ENCODE measurements around the gene ZNF445.
A peak's percentile ranks its signal among the peaks of the same experiment; 100 is the strongest.
"Not testable (repeated sequence)": the region's sequence is repeated elsewhere in the genome, so short reads cannot be mapped to it uniquely, and the experiment has no call there.

Gene ZNF445
- total RNA-seq = 16.2 to 46.6 reads per million in 2 donors

DNA sequence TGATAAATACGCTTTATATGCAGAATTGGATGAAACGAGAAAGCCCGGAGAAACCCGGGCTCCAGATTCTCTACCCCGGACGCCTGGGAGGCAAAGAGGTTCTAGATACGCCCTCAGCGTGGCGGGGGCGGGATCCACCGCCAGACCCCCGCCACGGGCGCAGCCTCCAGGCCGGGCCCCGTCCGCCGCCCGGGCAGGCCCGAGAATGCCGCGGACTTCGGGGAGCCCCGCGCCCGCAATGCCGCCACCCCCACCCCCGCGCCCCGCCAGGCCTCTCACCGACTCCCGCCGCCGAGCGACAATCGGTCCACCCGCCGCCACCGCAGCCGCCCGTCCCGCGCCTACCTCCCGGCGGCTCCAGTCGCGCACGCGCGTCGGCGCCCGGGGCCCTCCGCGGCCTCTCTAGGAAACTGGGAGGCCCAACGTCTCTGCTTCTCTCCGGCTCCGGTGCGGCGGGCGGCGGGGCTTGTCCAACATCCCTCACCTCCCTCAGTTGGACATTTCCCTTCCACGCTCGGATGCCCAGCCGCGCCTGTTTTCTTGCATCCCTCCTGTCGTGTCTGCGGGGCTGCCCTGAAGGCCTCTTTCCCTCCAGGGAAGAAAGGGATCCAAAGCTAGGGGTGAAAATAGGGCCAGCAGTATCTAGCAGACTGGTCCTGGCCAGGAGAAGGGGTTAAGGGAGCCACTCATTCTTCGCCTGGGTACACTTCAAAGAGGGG is at the start of gene ZNF445:
ZNF445 (minus strand) TSS at position 359 of the 719 bp plus-strand sequence. CDS start 22,121 bp downstream, outside the sequence.
- peak; percentile 50 to 89 (median 66) for DNase-seq

DNA sequence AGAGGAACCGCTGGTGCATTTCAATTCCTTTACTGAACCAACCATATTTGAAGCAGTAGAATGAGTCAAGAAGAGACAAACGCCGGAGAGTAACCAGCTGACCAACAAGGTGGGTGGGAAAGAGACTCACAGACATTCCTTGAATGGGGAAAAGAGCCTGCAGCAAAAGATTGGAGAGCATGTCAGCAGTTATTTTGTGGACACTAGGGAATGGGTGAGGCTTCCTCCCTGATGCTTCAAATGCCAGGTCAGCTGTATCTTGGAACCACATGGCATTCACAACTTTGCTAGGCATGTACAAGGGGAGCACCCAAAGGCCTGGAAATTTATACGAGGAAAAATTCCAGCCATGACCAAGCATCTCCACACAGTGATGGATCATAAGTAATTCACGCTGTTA is 47.6 kb upstream of the ZNF445 start:
- DNase-seq = no peak

DNA sequence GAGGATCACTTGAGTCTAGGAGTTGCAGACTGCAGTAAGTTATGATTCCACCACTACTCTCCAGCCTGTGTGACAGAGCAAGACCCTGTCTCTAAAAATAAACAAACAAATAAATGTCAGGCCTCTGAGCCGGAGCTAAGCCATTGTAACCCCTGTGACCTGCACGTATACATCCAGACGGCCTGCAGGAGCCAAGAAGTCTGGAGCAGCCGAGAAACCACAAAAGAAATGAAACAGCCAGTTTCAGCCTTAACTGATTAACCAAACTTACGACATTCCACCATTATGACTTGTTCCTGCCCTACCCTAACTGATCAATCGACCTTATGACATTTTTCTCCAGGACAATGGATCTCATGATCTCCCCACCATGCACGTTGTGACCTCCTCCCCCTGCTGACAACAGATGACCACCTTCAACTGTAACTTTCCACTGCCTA is 45.0 kb upstream of the ZNF445 start:
- DNase-seq = no peak

DNA sequence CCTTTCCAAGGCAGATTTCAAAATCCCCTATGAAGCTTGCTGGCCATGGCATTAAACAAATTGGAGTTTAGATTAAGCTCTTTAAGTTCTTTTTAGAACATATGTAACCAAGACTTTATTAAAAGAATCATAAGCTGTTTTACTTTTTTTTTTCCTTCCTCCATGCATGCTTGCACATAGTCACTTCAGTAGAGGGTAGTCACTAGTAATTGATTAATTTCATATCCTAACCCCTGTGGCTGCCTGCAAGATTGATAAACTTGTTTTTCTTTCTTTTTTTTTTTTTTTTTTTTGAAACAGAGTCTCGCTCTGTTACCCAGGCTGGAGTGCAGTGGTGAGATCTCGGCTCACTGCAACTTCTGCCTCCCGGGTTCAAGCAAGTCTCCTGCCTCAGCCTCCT is 44.3 kb upstream of the ZNF445 start:
- DNase-seq = no peak

DNA sequence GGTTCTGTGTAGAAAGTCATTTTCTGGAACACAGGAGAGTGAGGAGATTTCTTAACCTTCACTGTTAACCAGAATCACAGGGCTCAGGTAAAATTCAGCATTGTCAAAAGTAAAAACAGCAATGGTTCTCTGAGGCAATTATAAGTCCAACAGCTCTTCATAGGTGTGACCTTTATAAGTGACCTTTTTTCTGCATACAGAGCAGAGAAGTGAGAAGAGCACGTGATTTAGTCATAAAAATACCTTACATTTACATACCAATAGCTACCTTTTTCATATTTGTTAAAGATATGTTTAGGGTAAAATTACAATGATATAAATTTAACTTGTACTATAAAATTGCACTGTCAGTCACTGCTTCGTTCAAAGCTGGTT is 41.3 kb upstream of the ZNF445 start:
- no peak for DNase-seq

DNA sequence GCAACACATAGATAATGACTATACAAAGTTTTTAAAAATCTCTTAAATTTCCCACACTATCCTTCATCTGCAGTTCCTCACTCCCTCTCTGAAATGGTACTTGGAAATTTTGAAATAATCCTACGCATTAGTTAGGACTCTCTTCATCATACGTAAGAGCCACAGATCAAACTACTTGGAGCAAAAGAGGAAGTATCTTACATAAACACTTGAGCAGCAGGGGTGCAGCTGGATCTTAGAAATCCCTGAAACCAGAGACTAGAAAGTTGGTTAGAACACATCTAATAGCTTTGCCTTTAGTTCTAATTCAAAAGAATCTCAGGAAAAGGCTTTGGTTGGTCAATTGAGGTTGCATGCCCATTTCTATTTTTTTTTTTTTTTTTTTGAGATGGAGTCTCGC is 38.8 kb upstream of the ZNF445 start:
- DNase-seq = no peak

DNA sequence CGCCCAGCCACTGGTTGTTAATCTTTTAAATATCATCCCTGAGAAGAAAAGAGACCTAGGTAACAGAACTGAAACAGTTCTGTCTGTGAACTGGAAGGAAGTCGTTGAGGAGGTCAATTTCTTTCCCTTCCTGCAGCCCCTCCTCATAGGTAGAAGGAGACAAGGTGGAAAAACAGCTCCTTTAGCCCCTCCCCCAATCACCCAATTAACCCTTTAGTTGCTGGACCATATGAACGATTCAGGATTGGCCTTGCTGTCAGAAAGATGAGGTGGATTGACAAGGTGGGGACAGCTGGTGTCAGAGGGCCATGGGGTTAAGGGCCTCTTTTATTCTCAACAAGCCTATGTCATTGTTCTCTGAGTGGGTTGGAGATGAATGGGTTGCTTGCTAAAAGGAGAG is 36.0 kb upstream of the ZNF445 start:
- no peak for DNase-seq

DNA sequence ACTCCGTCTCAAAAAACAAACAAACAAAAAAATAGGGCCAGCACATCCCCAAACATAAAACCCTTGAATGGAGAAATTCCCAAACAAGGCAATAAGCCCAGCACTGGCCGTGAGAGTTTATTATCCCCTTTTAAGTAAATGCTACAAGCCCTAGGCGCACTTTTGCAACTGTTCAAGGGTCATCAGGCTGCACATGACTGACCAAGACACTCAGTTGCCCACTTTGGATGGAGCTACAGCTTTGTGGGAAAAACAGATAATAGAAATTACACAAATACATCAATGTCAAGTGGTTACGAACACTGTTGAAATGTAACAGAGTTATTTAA is 33.7 kb upstream of the ZNF445 start:
- DNase-seq = no peak

DNA sequence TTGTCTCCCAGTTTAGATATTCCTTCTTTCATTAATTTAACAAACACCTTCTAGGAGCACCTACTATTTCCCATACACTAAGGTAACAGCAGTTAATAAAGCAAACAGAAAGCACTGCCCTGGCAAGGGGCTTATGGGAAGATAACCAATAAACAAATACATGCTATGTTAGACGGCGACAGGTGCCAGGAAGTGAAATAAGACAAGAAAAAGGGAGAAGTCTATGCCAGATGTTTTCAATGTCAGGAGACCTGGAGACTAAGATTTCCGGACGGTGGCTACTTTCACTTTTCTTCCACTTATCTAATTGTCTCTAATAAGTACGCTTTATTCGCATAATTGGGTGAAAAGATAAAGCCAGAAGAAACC is 32.5 kb upstream of the ZNF445 start:
- DNase-seq = peak in 2 of 5 experiments; percentile 4 to 34

DNA sequence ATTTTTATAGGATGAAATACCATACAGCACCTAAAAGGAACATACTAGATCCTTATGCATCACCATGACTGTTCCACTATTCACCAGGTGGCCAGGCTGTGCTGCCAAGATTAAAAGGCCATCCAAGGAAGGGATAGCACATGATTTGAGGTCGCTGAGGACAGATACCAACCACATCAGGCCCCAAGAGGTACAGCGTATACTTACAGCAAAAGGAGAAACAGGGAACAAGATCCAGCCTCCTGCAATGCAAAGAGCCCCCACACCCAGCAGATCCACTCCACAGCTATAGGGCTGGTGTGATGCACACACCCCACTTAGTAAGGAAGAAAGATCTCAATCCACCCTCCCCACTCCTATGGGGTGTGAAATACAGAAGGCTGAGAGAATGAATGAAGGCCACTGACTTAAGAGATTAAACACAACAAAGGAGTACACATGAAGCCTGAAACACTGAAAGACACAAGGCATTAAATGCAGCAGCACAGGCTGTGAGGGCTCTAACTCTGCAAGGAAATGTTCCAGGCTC is 32.0 kb upstream of the ZNF445 start:
- DNase-seq = peak in 1 of 5 experiments; percentile 21

DNA sequence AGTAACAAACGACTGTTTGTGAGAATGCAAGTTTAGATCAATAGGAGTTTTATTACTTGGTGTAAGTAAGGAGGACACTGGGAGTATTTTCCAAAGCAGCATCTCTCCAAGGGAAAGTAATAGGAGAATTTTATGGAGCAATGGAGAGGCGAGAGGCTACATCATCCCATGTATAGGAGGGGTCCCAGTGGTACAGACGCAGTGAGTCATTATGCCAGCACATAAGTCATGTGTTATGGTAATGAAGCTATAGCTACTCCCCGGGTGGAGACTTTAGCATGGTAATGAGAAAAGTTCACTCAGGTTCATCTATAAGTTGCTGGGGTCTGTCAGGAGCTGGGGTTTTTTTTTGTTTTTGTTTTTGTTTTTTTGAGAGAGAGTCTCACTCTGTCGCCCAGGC is 29.5 kb upstream of the ZNF445 start:
- DNase-seq = no peak

DNA sequence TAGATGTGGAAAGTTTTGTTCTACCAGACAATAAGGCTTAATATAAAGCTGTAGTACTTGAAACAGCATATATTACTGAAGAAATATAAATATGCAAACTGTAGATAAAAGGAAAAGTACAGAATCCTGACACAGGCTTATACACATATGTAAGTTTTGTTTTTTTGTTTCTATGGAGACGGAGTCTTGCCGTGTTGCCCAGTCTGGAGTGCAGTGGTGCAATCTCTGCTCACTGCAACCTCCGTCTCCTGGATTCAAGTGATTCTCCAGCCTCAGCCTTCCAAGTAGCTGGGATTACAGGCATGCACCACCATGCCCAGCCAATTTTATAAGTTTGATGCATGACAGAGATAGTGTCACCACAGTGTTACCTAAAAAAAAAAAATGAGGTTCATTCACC is 29.1 kb upstream of the ZNF445 start:
- no peak for DNase-seq

DNA sequence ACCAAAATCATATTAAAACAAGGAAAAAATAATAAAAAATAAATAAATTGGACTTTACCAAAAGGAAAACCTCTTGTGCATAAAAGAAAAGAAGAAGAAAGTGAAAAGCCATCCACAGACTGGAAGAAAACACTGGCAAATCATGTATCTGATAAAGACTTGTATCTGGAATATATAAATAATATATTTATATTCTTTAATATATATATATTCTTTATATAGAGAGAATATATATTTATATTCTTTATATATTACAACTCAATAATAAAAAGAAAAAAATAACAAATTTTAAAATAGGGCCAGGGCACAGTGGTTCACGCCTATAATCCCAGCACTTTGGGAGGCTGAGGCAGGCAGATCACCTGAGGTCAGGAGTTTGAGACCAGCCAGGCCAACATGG is 27.1 kb upstream of the ZNF445 start:
- no peak for DNase-seq

DNA sequence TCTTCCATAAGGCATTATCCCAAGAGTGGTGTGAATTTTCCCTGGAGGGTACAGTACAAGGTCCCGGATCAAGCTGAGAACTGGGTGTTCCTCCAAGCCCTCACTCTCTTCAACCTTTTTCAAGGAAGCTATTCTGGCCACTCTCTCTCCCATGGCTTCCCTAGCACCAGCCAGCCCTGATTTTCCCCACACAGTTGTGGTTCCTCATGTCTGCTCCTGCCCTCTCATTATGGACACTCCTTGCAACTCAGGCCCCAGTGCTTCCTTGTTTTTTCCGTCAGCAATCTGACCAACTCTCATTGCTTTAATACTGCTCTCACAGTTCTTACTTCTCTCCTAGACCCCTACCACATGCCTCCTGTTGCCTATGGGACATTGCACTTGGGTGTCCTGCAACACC is 25.7 kb upstream of the ZNF445 start:
- not testable (repeated sequence) for DNase-seq

DNA sequence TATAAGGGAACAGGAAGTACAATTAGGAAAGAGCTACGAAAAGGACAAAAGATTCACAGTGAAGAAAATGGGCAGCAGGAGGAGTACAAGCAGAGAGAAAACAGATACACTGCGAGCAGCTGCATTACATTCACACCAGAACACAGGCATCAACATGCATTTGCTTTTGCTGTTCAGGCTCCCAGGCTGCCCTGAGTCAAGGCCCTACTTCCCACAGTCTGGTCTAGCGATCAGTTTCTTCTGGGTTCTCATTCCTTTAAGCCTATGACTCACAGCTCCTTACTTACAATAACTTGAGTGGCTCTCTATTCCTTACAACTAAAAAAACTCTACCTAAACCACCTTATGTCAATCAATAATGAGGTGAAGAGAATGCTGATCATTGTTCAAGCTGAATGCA is 24.5 kb upstream of the ZNF445 start:
- no peak for DNase-seq

DNA sequence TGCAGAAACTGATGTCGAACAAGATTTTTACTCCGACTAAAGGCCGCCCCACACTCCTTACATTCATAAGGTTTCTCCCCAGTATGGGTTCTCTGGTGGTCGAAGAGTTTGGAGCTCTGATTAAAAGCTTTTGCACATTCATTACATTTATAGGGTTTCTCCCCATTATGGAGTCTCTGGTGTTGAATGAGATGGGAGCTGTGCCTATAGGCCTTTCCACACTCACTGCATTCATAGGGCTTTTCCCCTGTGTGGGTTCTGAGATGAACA is 22.4 kb upstream of the ZNF445 start:
- not testable (repeated sequence) for DNase-seq

DNA sequence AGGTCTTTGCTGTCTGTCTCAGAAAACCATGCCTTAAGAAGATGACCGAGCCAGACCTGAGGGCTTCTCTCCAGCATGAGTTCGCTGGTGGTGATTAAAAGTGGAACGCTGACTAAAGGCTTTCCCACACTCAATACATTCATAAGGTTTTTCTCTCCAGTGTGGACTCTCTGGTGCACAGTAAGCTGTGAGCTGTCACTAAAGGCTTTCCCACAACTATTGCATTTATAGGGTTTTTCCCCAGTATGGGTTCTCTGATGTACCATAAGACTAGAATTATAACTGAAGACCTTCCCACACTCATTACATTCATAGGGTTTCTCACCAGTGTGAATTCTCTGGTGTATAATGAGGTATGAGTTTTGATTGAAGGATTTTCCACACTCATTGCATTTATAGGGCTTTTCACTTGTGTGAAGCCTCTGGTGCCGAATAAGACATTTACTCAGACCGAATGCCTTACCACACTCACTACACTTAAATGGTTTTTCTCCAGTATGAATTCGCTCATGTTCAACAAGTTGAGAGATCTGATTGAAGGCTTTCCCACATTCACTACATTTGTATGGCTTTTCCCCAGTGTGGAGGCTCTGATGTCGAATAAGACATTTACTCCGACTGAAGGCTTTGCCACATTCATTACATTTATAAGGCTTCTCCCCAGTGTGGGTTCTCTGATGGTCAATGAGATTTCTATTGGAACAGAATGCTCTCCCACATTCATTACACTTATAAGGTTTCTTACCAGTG is 21.9 kb upstream of the ZNF445 start:
- DNase-seq = no peak

DNA sequence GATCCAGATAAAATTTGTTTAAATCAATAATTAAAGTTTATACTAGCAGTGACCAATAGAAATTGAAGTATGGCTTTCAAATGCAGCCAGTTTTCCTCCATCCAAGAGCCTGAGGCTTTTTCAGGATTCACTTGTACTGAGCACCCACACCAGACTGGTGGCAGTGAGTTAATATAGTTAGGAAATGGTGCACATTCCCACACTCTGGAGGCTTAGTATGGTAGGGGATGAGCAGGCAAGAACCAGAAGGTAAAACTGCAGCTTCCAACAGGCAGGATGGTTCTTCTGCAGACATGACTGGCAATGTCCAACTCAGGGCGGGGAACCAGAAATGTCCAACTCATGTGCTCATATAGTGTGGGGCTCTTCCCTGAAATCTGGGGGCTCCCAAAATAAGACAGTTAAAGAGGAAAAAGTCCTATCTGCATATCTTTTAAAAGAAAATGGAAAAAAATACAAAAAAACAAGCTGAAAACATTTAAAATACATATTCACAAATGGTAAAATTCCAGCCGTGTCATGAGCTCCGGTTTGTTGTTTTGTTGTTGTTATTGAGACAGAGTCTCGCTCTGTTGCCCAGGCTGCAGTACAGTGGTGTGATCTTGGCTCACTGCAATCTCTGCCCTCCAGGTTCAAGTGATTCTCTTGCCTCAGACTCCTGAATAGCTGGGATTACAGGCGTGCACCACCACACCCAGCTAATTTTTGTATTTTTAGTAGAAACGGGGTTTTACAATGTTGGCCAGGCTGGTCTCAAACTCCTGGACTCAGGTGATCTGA is 18.4 kb upstream of the ZNF445 start:
- DNase-seq = no peak

DNA sequence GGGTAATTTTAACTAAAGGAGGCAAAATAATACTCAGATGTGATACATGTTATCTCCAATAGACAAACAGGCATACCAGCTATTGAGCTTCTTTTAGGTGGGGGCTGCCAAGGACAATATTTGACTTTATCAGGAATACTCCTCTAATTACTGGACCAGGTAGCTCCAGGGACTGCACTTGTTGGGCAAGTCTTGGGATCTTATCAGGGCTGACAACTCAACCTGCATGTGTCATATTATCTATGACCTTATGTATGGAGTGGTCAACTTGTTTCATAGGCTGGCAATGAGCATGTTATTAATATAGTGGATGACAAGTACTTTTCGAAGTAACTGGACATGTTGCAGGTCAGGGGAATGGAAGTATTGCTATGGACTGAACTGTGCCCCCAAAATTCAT is 15.0 kb upstream of the ZNF445 start:
- no peak for DNase-seq

DNA sequence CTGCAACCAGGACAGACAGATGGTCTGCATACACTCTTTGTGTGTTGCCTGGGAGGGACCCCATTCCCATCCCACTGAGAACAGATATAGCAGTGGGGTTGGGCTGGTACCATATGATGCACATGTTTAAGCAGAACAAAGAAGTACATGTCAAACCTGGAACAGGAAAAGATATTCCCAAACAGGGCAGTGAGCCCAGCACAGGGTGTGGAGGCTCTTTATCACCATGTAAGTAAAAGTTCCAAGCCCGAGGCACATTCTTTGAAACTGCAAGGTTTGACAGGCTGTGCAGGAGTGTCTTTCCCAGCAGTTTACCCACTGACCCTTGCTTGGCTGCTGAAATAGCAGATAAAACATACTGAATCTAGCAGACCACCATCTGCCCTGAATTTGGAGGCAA is 5.3 kb upstream of the ZNF445 start:
- no peak for DNase-seq

DNA sequence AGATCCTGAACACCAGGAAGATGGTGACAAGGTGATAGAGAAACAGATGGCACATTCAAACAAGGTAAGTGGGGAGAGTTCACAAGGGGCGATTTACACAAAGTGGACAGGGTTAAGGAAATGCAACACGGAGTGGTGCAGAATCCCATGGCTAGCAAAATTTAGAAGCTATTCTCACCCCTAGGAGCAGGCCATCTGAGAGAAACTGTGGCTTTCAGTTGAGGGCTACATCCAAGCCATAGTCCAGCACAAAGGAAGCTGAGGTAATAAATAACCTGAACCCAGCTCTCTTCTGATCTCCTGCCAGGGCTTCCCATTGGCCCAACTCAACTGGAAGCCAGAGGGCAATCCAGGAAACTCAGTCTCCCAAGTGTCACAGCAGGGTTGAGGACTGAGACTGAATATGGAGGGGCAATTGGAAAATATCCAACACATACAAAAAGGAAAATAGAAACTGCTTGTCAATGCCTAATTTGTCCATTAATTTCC is 1.2 kb upstream of the ZNF445 start:
- DNase-seq = no peak

DNA sequence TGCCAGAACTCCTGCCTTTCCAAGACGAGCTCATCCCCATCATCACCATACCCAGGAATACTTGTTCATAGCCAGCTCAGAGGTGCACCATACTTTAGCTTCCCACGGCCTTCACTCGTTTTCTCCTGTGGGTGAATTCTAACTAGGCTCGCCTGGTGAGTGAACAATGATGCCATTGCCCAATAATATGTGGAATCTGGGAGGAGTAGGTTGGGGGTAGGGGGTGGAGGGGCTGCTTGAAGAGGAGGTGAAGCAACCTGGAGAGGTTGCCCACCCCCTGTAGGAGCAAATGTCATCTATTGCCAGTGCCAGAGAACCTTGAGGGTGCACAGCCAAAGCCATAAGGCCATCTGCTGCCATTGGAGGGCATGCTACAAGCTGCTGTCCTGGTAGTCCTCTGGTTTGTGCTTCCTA is 592 bp upstream of the ZNF445 start:
- peak in 1 of 5 experiments; percentile 10 for DNase-seq

DNA sequence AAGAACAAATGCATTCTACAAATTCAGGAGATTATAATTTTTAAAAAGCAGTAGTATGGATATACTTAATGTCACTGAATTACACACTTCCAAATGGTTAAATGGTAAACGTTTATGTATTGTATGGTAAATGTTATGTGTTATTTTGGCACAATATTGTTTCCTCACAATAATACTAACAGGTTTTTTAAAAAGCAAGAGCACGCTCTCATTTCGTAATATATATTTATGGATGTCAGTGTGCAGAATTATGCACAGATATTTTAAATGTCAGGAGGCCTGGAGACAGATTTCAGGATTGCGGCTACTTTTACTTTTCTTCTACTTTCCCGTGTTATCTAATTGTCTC is 533 bp downstream of the ZNF445 start:
- DNase-seq = no peak

DNA sequence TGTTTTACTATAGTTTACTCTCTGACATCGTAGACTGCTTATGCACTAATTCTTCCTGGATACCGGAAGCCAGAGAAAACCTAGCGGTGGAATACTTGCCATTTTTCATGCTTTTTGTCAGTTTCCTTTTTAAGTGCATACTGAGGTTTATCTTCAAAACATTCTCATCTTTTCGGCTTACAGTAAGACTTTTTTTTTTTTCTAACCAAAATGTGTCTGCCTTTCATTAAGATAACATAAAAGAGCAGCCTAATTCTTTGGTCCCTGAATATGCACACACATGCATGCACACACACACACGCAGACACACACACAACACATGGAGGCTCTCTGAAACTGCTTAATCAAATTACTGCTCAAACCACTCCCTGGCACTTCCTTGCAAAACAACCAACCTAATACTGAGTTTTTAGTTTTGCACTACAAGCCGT is 1.3 kb downstream of the ZNF445 start:
- DNase-seq = peak in 1 of 5 experiments; percentile 64
